GM20000 (cell line): ENCODE measurements around the gene TRAPPC3L.

Experiments
- DNase-seq: peaks from one replicate; pipeline ENCODE4 v3.0.0; 2012; ENCODE audit warnings: low spot score
- CTCF ChIP-seq: IDR thresholded peaks from 2 replicates; pipeline ENCODE4 v1.5.1; 2012; ENCODE audit warnings: mild to moderate bottlenecking, control low read depth; ENCODE audit errors: extremely low read depth, missing control alignments

Gene TRAPPC3L

GRCh38 chr6:116560130-116560529, 14.6 kb upstream of the TRAPPC3L start:
- no peak for DNase-seq
- no peak for TF ChIP-seq CTCF

- DNase-seq, result no peak
- TF ChIP-seq CTCF, result no peak
Observed at GRCh38 chr6:116557893-116558292, 12.4 kb upstream of the TRAPPC3L start.

GRCh38 chr6:116556814-116557415, 11.4 kb upstream of the TRAPPC3L start:
- no peak for TF ChIP-seq CTCF
- DNase-seq, result no peak

GRCh38 chr6:116556065-116556464, 10.6 kb upstream of the TRAPPC3L start:
- no peak for TF ChIP-seq CTCF
- no peak for DNase-seq

GRCh38 chr6:116553451-116553850, 8.0 kb upstream of the TRAPPC3L start, which contains the start of gene CALHM4:
Gene CALHM4 (plus strand): TSS chr6:116553751. CDS start chr6:116553794, 43 bp downstream.
- DNase-seq, result no peak
- no peak for TF ChIP-seq CTCF

- no peak for DNase-seq
- no peak for TF ChIP-seq CTCF
Observed at GRCh38 chr6:116550796-116551195, 5.3 kb upstream of the TRAPPC3L start.

- no peak for TF ChIP-seq CTCF
Observed at GRCh38 chr6:116547358-116547757, 1.9 kb upstream of the TRAPPC3L start.

More at GRCh38 chr6:116547358-116547757, 1.9 kb upstream of the TRAPPC3L start:
- no peak for DNase-seq
